ENCODE measurements around the gene ALKBH2.

Gene ALKBH2

DNA sequence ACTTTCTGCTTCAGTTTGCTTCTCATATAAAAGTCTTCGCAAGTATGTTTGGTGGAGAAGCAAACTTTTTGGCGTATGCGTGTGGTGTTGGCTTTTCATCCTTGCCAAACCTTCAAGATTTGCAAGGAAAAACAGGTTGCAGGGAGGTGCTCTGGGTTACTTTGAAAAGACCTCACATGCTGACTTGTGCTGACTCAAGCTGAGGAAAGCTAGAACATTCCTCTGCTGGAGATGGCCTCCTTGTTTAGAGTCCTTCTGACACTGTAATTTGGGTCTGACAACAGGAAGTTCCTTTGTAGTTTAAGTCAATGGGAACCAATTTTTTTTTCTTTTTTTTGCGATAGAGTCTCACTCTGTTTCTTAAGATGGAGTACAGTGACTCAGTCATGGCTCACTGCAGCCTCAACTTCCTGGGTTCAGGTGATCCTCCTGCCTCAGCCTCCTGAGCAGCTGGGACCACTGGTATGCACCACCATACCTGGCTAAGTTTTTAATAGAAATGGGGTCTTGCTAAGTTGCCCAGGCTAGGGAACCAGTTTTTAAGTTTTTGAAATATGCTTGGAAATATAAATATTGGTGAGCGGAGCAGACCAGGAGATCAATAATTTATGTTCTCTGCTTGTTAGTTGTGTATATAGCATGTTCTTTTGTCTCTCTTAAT, 20.5 kb upstream of the ALKBH2 start:
- DNase-seq (ENCODE audit: low read depth) = no peak

DNA sequence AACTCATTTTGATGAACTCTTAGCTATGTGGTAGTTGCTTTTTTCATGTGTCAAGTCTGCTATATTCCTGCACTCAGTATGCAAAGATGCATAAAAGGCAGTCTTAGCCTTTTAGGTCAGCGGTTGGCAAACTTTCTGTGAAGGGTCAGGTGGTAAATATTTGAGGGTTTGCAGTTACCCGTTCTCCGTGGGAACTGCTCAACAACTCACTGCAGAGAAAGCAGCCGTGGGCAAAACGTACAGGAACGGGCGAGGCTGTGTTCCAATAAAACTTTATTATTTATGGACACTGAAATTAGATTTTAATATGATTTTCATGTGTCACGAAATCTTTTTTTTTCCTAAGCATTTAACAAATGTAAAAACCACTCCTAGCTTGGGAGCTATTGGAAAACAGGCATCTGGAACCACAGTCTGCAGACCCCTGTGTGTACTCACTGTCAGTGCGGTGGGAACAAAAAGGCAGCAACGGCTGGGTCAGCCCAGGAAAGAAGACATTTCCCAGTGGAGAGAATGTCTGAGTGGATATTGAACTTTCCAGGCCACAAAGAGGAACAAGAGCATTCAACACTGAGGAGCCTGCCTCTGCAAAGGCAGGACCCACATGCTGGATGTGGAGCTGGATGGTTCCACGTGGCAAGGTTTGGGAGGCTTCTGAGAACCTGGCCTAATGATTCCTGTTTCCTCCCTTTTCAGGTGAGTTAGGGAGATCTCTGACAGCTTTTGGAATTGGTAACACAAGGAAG, 19.6 kb upstream of the ALKBH2 start:
- no peak for DNase-seq (ENCODE audit: low read depth)

GRCh38 chr12:109110988-109111495, 17.8 kb upstream of the ALKBH2 start:
- DNase-seq (ENCODE audit: low read depth) = peak; percentile 82

DNA sequence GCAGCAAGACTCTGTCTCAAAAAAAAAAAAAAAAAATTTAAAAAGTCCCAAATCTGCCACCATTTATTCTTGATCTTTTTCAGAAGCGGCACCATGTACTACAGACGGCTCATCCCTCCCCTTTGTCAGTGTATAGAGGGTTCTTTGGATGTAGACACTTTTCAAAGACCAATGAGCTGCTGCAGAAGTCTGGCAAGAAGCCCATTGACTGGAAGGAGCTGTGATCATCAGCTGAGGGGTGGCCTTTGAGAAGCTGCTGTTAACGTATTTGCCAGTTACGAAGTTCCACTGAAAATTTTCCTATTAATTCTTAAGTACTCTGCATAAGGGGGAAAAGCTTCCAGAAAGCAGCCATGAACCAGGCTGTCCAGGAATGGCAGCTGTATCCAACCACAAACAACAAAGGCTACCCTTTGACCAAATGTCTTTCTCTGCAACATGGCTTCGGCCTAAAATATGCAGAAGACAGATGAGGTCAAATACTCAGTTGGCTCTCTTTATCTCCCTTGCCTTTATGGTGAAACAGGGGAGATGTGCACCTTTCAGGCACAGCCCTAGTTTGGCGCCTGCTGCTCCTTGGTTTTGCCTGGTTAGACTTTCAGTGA, 16.6 kb upstream of the ALKBH2 start:
- DNase-seq (ENCODE audit: low read depth) = no peak

DNA sequence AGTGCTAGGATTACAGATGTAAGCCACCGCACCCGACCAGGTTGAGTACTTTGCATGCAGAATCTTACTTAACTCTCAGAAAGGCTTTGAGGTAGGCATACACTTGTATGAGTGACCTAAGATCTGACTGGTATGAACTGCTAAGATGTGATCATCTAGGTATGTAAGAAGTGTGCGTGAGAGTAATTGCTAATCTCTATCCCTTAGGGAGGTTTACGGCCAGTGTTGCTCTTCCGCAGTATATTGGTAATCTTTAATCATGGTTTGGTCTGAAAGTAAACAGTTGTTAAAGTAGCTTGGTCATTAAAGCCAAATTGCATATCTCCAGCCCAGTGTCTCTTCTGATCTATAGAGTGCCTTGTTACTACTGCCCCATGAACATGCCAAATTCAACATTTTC, 11.9 kb upstream of the ALKBH2 start:
- no peak for DNase-seq (ENCODE audit: low read depth)

GRCh38 chr12:109102491-109102890, 9.2 kb upstream of the ALKBH2 start:
- DNase-seq (ENCODE audit: low read depth) = no peak

DNA sequence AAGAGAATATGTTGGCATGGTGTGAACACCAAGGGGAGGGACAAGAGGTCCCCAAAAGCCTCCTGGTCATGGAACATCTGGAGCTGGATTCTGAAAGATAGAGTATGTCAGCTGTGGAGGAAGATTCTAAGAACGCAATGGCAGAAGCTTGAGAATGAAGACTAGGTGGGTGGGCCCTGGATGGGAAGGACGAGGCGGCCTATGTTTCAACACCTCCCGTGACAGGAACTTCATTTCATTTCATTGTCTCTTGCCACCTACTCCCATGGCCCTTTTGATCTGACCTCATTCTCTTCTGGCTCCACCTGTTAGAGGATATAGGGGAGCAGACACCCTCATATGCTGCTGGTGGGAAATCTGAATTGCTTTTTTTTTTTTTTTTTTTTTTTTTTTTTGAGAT, 7.5 kb upstream of the ALKBH2 start:
- no peak for DNase-seq (ENCODE audit: low read depth)

- peak; percentile 27 for DNase-seq (ENCODE audit: low read depth)
Observed at GRCh38 chr12:109099431-109100020, 6.3 kb upstream of the ALKBH2 start.

DNA sequence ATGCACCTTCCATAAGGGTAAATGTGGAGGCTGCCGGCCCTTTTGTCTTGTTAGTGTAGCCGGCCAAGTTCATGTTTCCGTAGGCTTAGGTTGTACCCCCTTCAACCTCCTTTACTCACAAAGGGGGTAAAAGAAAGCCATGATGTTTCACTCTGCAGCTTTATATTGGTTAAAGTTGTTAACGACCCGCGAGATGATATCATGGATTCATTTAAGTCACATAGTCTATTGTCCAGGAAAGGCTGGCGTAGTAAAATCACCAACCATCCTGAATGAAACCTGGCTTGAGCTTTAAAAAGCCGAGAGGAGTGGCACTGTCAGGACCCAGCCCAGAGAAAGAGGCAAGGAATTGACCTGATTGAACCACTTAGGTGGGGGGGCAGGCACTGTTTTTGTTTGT, 5.4 kb upstream of the ALKBH2 start:
- no peak for DNase-seq (ENCODE audit: low read depth)

DNA sequence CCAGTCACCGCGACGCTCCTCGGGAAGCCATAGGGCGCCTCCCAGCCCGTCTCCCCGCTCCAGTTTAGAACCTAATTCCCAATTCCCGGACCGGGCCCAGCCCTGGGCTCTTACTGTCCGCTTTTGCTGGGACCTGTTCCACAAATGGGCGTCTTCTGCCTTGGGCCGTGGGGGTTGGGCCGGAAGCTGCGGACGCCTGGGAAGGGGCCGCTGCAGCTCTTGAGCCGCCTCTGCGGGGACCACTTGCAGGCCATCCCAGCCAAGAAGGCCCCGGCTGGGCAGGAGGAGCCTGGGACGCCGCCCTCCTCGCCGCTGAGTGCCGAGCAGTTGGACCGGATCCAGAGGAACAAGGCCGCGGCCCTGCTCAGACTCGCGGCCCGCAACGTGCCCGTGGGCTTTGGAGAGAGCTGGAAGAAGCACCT, 4.9 kb upstream of the ALKBH2 start:
- peak; percentile 62 for DNase-seq (ENCODE audit: low read depth)

DNA sequence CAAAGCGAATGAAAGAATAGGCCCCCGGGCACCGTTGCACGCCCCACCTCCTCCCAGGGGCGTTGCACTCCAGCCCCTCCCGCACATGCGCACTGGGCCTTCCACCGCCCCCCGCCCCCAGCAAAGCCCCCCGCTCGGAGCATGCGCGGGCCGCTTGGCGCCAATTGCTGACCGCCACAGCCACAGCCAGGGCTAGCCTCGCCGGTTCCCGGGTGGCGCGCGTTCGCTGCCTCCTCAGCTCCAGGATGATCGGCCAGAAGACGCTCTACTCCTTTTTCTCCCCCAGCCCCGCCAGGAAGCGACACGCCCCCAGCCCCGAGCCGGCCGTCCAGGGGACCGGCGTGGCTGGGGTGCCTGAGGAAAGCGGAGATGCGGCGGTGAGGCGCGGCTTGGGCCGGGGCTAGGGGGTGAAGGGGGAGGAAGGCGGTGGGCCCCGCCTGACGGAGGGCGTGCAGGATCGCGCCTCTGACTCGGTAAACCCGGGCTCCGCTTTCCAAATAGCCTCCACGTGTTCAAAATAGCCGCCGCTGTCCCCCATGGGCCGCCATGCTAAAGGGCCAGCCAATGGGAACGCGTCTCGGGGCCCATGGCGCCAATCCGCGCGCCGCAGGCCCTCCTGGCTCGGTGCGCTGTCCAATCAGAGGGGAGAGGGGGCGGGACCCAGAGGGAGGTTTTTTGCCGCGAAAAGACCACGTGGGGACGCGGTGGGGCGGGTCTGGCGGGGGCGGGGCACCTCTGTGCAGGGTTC, 4.3 kb upstream of the ALKBH2 start, which contains the start of gene UNG:
UNG (plus strand) TSS at position 163 of the 748 bp plus-strand sequence; CDS start at position 246, 83 bp downstream.
- peak; percentile 94 for DNase-seq (ENCODE audit: low read depth)

DNA sequence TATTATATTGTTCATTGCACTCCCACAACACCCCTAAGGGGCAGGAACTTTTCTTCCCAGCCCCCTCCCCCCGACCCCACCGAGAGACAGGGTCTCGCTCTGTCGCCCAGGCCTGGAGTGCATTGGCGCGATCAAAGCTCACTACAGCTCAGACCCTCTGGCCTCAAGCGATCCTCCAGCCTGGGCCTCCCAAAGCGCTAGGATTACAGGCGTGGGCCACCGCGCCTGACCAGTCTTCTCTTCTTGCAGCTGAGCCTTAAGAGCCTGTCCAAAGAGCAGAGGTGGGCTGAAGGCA, 3.8 kb upstream of the ALKBH2 start:
- no peak for DNase-seq (ENCODE audit: low read depth)

DNA sequence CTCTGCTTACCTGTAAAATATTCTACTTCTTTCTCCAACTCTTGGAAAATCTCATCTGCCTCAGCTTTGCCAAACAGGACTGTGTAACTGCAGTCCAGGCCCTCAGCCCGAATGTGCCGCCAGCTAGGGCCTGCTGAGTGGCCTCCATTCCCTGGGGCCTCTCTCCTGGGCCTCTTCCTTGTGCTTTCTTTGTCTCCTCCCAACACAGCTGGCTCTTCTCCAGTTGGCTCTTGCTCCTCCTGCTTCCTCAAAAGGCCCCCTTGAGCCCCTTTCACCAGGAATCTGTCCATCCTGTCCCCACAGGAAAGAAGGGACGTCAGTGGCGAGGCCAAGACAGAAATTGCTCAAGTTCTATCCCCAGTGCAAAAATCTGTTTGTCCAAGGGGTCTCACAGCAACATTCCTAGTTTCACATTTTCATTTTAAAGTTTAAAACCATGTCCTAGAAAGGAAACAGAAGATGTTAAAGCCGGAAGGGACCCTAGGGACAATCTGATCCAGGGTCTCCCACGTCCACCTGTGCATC, 713 bp downstream of the ALKBH2 start:
- no peak for DNase-seq (ENCODE audit: low read depth)

GRCh38 chr12:109089683-109090082, 3.6 kb downstream of the ALKBH2 start:
- DNase-seq (ENCODE audit: low read depth) = no peak

- peak; percentile 65 for DNase-seq (ENCODE audit: low read depth)
Observed at GRCh38 chr12:109088818-109089217, 4.5 kb downstream of the ALKBH2 start.

GRCh38 chr12:109087250-109087649, 6.0 kb downstream of the ALKBH2 start:
- no peak for DNase-seq (ENCODE audit: low read depth)

DNA sequence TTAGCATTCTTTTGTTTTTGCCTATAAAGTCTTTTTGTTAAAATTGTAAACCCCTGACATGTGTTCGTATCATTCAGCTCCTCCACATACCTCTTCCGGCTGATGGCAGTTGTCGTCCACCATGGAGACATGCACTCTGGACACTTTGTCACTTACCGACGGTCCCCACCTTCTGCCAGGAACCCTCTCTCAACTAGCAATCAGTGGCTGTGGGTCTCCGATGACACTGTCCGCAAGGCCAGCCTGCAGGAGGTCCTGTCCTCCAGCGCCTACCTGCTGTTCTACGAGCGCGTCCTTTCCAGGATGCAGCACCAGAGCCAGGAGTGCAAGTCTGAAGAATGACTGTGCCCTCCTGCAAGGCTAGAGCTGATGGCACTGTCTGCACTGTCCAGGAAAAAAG, 7.7 kb downstream of the ALKBH2 start:
- DNase-seq (ENCODE audit: low read depth) = no peak

GRCh38 chr12:109084425-109084824, 8.8 kb downstream of the ALKBH2 start:
- no peak for DNase-seq (ENCODE audit: low read depth)

GRCh38 chr12:109082751-109083150, 10.5 kb downstream of the ALKBH2 start:
- no peak for DNase-seq (ENCODE audit: low read depth)

GRCh38 chr12:109074866-109075265, 18.4 kb downstream of the ALKBH2 start:
- DNase-seq (ENCODE audit: low read depth) = no peak

DNA sequence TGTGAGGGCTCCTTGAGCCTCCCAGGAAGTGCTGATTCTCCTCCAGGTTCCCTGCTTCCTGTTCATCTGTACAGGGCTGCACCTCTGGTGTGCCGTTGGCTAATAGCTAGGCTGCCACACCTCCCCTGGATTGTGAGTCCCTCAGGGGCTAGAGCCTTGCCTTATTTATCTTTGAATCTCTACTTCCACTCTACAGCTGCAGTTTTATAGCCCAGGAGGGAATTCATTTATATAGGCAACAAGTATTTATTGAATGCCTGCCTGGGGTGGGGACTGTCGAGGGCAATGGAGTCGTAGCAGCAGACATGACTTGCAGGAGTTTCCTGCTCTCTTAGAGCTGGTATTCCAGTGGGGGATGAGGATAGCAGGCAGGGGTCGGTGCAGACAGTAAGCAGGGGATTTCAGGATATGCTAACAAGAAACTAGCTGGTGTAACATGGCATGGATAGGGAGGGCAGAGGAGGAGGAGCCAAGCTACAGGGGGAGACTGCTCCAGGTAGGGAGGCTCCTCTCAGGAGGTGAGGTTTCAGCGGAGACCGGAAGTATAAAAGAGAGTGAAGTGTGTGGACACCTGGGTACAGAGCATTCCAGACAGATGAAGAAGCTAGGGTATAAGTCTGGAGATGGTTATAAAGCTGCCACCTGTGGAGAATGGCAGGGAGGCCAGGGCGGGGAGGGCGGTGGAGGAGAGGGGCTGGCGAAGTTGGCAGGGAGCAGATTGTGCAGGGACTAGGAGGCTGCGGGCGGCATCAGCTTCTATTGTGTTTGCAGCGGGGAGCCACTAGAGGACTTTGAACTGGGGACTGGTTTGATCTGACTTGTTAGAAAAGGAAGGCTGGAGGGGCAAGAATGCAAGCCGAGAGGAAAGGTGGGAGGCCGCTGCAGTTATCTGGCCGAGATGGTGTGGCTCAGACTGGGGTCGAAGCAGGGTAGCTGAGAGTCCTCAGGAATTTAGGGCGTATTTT, 23.7 kb downstream of the ALKBH2 start:
- no peak for DNase-seq (ENCODE audit: low read depth)

Data from iris pigment epithelial cell (primary cell).